Activated T-helper 17 cell treated with anti-CD3 and anti-CD28 coated beads, Interleukin-2, amount 50 U/mL, for 72 hours (primary cell): ENCODE measurements around the gene ASPA. TPM values are rescaled to one million over a fixed set of nuclear protein-coding genes. Genes with fewer than 3 reads are reported as not detected.
A peak's percentile ranks its signal among the peaks of the same experiment; 100 is the strongest.
"Not testable (repeated sequence)": the region's sequence is repeated elsewhere in the genome, so short reads cannot be mapped to it uniquely, and the experiment has no call there.

Experiments
- ATAC-seq: fragments of 150-1000 bp; cut with Tn5 transposase; replicated peaks from 2 replicates; pipeline ENCODE4 v1.10.0; 2021; ENCODE audit warnings: mild to moderate bottlenecking, moderate library complexity
- H3K27ac Mint-ChIP-seq: one replicate; pipeline ENCODE4 v1.8.0; 2022; ENCODE audit warnings: mixed read lengths
- H3K27me3 Mint-ChIP-seq: one replicate; pipeline ENCODE4 v1.8.0; 2022; ENCODE audit warnings: mixed read lengths
- H3K36me3 Mint-ChIP-seq: one replicate; pipeline ENCODE4 v1.8.0; 2022; ENCODE audit warnings: low read depth, mild to moderate bottlenecking, mixed read lengths
- H3K4me1 Mint-ChIP-seq: one replicate; pipeline ENCODE4 v1.8.0; 2022; ENCODE audit warnings: mixed read lengths
- H3K4me3 Mint-ChIP-seq: one replicate; pipeline ENCODE4 v1.8.0; 2022; ENCODE audit warnings: mild to moderate bottlenecking, mixed read lengths
- H3K9me3 Mint-ChIP-seq: one replicate; pipeline ENCODE4 v1.8.0; 2022; ENCODE audit warnings: mixed read lengths
- total RNA-seq, 2 donors: library from RNA; stranded (reverse); gene quantifications; one replicate each; pipeline ENCODE4 v1.2.3, GENCODE V29; 2022

The ASPA gene
- under 1 TPM in 1 of 2 donors, not detected in 1; 0.05 TPM for total RNA-seq

DNA sequence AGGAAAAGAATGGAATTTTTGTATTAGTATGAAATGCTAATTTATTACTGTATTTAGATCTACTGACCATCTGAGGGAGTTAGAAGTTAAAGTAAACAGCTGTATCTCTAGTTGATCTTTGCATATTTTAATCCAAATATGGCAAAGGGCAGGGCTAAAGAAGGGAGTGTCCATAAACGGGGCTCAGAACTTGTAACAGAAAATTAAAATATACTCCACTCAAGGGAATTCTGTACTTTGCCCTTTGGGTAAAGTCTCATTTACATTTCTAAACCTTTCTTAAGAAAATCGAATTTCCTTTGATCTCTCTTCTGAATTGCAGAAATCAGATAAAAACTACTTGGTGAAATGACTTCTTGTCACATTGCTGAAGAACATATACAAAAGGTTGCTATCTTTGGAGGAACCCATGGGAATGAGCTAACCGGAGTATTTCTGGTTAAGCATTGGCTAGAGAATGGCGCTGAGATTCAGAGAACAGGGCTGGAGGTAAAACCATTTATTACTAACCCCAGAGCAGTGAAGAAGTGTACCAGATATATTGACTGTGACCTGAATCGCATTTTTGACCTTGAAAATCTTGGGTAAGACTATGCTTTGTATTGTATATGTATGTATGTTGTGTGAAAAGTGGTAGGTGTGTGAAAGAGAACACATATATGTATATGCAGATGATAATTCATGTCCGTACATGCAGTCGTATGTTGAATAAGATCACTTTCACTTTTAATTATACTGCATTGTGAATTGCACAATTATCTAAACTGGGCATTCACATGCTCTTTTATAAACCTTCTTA, at the start of gene ASPA:
Gene ASPA, plus strand, starts transcription at position 186 of the 799 bp plus-strand sequence. Its CDS starts 163 bp downstream, at position 349.
- H3K4me1 Mint-ChIP-seq, result peaks cover 3% of the 10 kb centered on the region
- H3K4me3 Mint-ChIP-seq, result peak within 1 kb of the TSS; percentile 19
- H3K27ac Mint-ChIP-seq, result peak within 1 kb of the TSS; percentile 3

DNA sequence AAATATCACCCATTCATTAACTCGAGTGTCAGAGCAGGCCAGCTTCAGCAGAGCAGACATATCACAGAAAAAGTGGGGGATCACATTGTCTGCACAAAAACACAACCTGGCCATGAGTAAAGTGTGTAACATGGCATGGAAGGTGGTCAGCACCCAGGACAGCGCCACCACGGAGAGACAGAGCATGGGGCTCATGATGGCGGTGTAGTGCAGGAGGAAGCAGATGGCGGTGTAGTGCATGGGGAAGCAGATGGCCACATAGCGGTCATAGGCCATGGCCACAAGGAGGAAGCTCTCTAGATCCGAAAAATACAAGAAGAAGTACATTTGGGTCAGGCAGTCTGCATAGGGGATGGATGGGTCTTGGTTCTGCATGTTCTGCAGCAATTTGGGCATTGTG, 42.6 kb upstream of the ASPA start:
- H3K27ac Mint-ChIP-seq, H3K9me3 Mint-ChIP-seq, ATAC-seq, H3K36me3 Mint-ChIP-seq, H3K4me3 Mint-ChIP-seq, H3K4me1 Mint-ChIP-seq: not testable (repeated sequence)
- H3K27me3 Mint-ChIP-seq, result peaks cover 21% of the 10 kb centered on the region

More for the DNA sequence above, at the start of gene ASPA:
- no peak for ATAC-seq
- no peaks in the 10 kb centered on the region for H3K36me3 Mint-ChIP-seq
- H3K27me3 Mint-ChIP-seq, result peaks cover 10% of the 10 kb centered on the region
- H3K9me3 Mint-ChIP-seq, result no peaks in the 10 kb centered on the region

DNA sequence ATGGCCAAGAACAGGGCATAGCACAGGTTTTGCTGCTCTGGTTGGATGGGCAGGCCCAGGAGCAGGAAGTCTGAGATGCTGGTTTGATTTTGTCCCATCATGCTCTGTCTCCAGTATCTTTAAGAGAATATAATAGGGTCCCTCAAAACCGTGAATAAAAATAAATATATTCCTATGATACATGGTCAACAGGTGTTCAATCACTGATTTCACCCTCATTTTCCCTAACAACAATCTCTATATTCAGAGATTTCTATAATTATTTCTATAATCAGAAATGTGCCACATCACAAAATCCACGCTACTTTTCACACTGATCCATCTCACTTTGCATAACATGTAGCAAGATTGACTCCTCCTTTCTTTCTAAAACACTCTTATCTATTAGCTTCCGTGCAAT, 42.1 kb upstream of the ASPA start, which contains the start of gene OR1E2:
Gene OR1E2, minus strand, starts transcription at position 101 of the 400 bp plus-strand sequence. Its CDS starts 0 bp downstream, at position 101.
- H3K27ac Mint-ChIP-seq, result no peak within 1 kb of the TSS
- H3K4me3 Mint-ChIP-seq, result no peak within 1 kb of the TSS
- no peaks in the 10 kb centered on the region for H3K4me1 Mint-ChIP-seq
- no peak for ATAC-seq
- no peaks in the 10 kb centered on the region for H3K36me3 Mint-ChIP-seq
- no peaks in the 10 kb centered on the region for H3K9me3 Mint-ChIP-seq
- peaks cover 20% of the 10 kb centered on the region for H3K27me3 Mint-ChIP-seq

DNA sequence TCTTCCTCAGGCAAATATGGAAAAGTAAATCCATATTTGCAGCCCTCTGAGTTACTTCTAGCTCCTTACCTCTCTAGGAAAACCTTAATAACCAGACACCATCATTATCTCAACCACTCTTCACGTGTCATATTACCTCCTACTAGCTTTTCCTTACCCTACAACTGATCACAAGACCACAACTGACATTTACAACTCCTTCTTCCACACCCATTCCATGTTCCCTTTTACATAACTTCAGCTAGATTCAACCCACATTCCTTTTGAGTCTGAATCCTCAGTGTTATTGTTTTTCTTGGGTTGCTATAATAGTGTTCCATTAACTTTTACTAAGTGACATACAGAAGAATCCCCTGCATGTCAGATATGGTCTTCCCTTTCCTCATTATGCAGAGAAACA, 37.4 kb upstream of the ASPA start:
- H3K9me3 Mint-ChIP-seq, result no peaks in the 10 kb centered on the region
- H3K4me3 Mint-ChIP-seq, result no peak overlapping the region
- no peaks in the 10 kb centered on the region for H3K36me3 Mint-ChIP-seq
- H3K27me3 Mint-ChIP-seq, result peaks cover 18% of the 10 kb centered on the region
- ATAC-seq, result no peak
- no peaks in the 10 kb centered on the region for H3K4me1 Mint-ChIP-seq
- no peak overlapping the region for H3K27ac Mint-ChIP-seq

DNA sequence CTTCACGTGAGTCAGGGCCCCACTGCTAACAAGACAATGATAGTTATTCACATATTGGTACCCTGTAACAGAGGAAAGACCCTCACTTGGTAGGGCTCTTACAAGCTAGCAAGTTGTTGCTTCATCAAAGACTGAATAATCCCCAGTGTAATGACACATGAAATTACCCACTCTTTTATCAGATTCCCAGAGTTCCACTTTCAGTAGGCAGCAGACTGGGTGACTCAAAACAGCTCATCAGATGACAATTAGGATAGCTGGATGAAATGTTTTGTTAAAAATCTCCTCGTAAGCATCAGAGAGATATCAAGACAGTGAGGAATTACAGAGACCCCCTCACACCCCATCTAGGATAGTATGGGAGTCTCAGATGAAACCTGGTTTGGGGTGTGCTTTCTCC, 35.3 kb upstream of the ASPA start:
- Mint-ChIP-seq H3K4me3 (no peak overlapping the region), H3K27ac (no peak overlapping the region), H3K36me3 (no peaks in the 10 kb centered on the region), H3K9me3 (no peaks in the 10 kb centered on the region), H3K4me1 (no peaks in the 10 kb centered on the region), H3K27me3 (peaks cover 23% of the 10 kb centered on the region)
- no peak for ATAC-seq

DNA sequence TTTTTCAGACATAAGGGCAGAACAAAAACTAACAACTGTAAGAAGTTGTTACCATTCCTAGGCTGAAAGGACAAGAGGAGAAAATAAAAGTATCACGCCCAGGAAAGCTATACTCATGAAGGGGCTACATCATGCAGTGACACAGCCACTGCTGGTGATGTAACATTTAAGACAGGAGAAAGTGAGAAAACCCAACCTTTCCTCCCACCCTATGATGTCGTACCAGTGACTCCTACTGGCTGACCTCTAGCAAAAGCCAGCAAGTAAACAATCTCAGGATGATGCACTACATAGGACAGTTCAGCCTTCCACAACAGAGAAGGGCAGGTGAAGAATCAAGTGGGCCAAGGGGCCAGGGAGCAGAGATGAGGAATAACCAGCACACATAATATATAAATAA, 28.2 kb upstream of the ASPA start:
- H3K4me3 Mint-ChIP-seq, result no peak overlapping the region
- H3K9me3 Mint-ChIP-seq, result no peaks in the 10 kb centered on the region
- H3K36me3 Mint-ChIP-seq, result no peaks in the 10 kb centered on the region
- no peak overlapping the region for H3K27ac Mint-ChIP-seq
- ATAC-seq, result peak; percentile 47
- H3K27me3 Mint-ChIP-seq, result peaks cover 30% of the 10 kb centered on the region
- no peaks in the 10 kb centered on the region for H3K4me1 Mint-ChIP-seq

DNA sequence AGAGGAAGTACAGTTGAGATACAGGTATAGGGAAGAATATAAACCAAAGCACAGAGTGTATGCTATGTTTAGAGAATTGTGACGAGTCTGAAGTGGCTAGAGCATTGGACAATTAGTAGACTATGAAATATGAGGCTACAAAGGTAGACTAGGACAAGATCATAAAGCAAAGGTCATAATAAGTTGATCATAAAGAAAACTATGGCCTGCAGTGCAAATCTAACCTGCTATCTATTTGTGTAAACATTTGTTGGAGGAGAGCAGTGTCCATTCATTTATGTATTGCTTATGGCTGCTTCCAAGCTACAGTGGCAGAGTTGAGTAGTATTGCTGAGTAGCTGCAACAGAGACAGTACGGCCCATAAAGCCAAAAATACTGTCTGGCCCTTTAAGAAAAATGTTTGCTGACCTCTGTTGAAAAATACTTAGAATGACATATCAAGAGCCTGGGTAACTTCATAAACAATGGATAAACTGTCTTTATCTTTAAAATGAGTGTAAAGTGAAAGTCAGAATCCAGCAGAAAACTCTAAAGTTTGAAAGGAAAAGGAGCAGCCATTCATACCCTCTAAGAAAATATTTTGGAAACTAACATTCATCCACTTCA, 27.6 kb upstream of the ASPA start:
- ATAC-seq, result no peak
- Mint-ChIP-seq H3K4me1 (no peaks in the 10 kb centered on the region), H3K36me3 (no peaks in the 10 kb centered on the region), H3K9me3 (no peaks in the 10 kb centered on the region), H3K4me3 (no peak overlapping the region), H3K27ac (no peak overlapping the region), H3K27me3 (peaks cover 31% of the 10 kb centered on the region)

DNA sequence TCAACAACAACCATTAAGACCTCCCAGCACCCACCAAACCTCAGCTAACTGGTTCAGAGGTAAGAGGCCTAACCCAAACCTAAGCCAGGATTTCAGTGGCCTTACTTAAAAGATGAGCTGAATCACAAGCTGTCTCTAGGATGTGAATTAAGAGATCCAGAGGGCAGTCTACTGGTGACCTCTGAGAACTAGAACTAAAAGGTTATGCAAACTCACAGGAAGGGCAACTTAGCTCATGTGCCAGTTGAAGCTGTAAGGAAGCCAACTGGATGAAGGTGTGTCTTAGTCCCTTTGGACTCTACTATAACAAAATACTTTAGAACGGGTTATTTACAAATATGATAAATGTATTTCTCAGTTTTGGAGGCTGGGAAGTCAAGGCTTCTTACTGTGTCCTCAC, 9.4 kb upstream of the ASPA start:
- not testable (repeated sequence) for H3K4me1 Mint-ChIP-seq, H3K27ac Mint-ChIP-seq, H3K9me3 Mint-ChIP-seq, H3K36me3 Mint-ChIP-seq, H3K4me3 Mint-ChIP-seq, ATAC-seq
- H3K27me3 Mint-ChIP-seq, result peaks cover 14% of the 10 kb centered on the region

DNA sequence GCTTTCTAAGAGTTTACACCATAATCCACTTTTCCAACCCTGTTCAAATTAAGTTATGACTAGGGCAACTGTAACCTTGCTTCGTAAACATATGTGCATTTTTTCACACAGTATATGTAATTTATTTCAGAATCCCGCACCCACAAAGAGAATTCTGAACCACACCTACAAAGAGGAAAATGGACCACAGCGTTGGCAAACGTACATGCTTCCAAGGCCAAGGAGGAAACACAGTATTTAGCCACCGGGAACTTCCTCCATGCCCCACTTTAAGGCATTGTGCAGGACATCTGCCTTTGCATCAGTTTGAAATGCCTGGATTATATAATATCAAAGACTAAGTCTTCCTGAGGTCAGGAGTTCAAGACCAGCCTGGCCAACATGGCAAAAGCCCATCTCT, 6.3 kb upstream of the ASPA start:
- no peaks in the 10 kb centered on the region for H3K4me1 Mint-ChIP-seq
- H3K4me3 Mint-ChIP-seq, result no peak overlapping the region
- H3K36me3 Mint-ChIP-seq, result no peaks in the 10 kb centered on the region
- ATAC-seq, result no peak
- H3K27me3 Mint-ChIP-seq, result peaks cover 14% of the 10 kb centered on the region
- H3K9me3 Mint-ChIP-seq, result no peaks in the 10 kb centered on the region
- no peak overlapping the region for H3K27ac Mint-ChIP-seq

DNA sequence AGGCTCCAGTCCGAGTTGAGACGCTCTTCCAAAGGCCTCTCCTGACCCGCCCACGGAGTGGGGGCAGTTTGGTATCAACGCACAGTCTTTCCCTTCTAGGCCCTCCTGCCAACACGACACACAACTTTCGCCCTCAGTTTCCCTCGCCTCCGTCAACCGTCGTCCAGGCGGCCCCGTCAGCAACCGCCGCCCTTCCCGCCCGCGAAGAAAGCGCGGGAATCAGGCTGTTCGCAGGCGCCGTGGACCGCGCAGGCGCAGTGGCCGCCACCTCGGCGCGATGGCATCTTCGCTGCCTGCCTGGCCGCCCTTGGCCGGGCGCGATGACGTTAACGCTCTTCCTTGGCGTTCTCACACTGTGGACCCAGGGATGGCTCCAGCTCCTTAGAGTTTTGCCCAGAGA, 4.2 kb upstream of the ASPA start, which contains the start of gene SPATA22:
Gene SPATA22, minus strand, starts transcription at position 221 of the 400 bp plus-strand sequence. CDS start 2,494 bp downstream, outside the sequence.
- Mint-ChIP-seq H3K4me3 (no peak within 1 kb of the TSS), H3K9me3 (no peaks in the 10 kb centered on the region), H3K27me3 (peaks cover 12% of the 10 kb centered on the region), H3K27ac (no peak within 1 kb of the TSS), H3K36me3 (no peaks in the 10 kb centered on the region), H3K4me1 (peaks cover 3% of the 10 kb centered on the region)
- ATAC-seq, result no peak

DNA sequence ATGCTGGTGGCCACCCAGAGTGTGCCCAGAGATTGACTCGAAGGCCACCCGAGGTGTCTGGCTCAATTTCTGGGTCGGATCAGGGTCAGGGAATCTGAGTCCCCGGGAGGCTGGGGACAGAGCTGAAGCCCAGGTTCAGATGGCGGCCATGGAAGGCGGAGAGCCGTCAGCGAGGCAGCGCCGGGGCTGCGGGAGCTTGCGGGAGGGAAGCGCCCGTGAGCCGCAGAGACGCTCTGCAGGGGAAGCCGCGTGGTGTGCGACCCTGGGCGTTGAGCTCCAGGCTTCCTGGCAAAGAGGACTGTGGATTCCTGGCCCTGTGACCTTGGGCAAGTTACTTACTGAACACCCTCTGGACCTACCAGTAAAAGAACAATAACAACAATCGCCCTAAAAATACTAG, 3.7 kb upstream of the ASPA start:
- H3K36me3 Mint-ChIP-seq, result no peaks in the 10 kb centered on the region
- H3K27ac Mint-ChIP-seq, result no peak overlapping the region
- H3K4me1 Mint-ChIP-seq, result peaks cover 3% of the 10 kb centered on the region
- no peak overlapping the region for H3K4me3 Mint-ChIP-seq
- no peaks in the 10 kb centered on the region for H3K9me3 Mint-ChIP-seq
- ATAC-seq, result no peak
- H3K27me3 Mint-ChIP-seq, result peaks cover 10% of the 10 kb centered on the region

DNA sequence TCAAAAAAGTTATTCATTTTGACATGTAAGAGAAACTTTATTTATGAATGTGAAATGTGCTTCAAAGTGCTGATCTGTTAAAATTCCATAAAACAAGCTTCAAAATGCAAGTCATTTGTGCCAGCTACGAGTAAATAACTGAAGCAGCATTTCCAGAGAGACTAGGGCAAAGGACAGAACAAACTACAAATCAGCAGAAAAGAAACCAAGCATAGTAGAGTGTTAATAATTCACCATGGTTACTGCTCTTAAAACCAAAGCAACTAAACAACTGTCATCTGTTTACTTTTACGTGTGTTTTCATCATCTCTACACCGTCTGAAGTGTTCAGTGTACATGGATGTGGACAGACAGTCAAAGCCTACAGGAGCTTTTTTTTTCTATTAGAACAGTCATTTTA, 1.6 kb upstream of the ASPA start:
- Mint-ChIP-seq H3K4me1 (peaks cover 3% of the 10 kb centered on the region), H3K9me3 (no peaks in the 10 kb centered on the region), H3K4me3 (no peak overlapping the region), H3K27ac (no peak overlapping the region), H3K27me3 (peaks cover 10% of the 10 kb centered on the region), H3K36me3 (no peaks in the 10 kb centered on the region)
- no peak for ATAC-seq

DNA sequence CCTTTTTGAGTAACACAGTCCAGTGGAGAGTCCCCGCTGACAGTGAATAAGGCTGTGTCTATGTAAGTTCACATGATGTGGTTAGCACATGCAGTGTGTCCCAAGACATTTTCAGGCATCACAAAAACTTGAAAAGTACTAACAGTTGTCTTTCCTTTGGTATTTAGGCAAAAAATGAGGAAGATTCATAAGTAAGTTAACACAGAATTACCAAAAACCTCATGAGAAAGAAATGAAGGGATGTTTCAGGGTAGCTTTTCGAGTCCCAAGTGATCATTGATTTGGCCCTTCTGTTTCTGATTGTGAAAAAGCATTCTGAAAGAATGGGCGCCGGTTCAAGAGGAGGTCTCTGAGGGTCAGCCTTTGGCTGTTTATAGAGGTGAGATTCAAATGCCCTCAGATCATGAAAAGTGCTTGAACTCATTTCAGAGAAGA, 529 bp upstream of the ASPA start:
- Mint-ChIP-seq H3K36me3 (no peaks in the 10 kb centered on the region), H3K9me3 (no peaks in the 10 kb centered on the region), H3K4me3 (no peak overlapping the region), H3K27me3 (peaks cover 10% of the 10 kb centered on the region), H3K4me1 (peaks cover 3% of the 10 kb centered on the region), H3K27ac (no peak overlapping the region)
- ATAC-seq, result no peak

DNA sequence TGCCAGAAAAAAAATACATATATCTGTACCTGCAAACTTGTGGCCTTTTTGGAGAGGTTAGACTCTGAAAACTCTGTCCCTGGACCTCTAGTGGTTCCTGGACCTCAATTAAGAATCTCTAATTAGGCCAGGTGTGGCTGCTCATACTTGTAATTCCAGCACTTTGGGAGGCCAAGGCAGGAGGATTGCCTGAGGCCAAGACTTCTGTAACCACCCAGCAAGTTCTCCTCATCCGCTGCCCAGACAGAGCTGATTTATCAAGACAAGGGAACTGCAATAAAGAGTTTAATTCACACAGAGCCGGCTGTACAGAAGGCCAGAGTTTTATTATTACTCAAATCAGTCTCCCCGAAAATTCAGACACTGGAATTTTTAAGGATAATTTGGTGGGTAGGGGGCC, 4.2 kb downstream of the ASPA start:
- no peak for ATAC-seq
- no peaks in the 10 kb centered on the region for H3K36me3 Mint-ChIP-seq
- H3K27me3 Mint-ChIP-seq, result peaks cover 19% of the 10 kb centered on the region
- no peak overlapping the region for H3K4me3 Mint-ChIP-seq
- H3K4me1 Mint-ChIP-seq, result peaks cover 3% of the 10 kb centered on the region
- H3K27ac Mint-ChIP-seq, result no peak overlapping the region
- H3K9me3 Mint-ChIP-seq, result no peaks in the 10 kb centered on the region

DNA sequence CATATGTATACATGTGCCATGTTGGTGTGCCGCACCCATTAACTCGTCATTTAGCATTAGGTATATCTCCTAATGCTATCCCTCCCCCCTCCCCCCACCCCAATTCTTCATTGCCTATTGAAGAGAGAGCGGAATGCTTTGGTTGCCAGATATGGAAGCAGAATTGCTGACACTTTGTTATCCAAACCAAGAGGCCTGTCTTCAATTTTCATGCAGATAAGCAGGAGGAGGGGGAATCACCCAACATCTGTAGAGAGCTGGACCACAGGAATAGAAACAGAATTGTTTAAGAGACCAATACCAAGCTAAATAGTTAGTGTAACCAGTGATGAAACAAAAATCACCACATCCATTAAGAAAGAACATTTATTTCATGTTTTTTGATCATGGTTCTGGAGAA, 7.1 kb downstream of the ASPA start:
- no peak for ATAC-seq
- H3K9me3 Mint-ChIP-seq, result no peaks in the 10 kb centered on the region
- no peaks in the 10 kb centered on the region for H3K4me1 Mint-ChIP-seq
- H3K27ac Mint-ChIP-seq, result no peak overlapping the region
- peaks cover 35% of the 10 kb centered on the region for H3K27me3 Mint-ChIP-seq
- H3K36me3 Mint-ChIP-seq, result no peaks in the 10 kb centered on the region
- H3K4me3 Mint-ChIP-seq, result no peak overlapping the region
